NB4 (cell line): Measurements from ENCODE around the gene KLHL9.
A peak's percentile ranks its signal among the peaks of the same experiment; 100 is the strongest.

Experiments
- DNase-seq: peaks from one replicate; pipeline ENCODE4 v3.0.0; 2010; ENCODE audit warnings: low read depth
- H3K4me3 ChIP-seq: one replicate; pipeline ENCODE4 v1.5.1; 2011; ENCODE audit warnings: mild to moderate bottlenecking, low read depth, low read length, moderate library complexity
- MYC ChIP-seq: IDR thresholded peaks from 2 replicates; pipeline ENCODE4 v1.6.1; 2011; ENCODE audit warnings: low read depth, low read length
- POLR2A ChIP-seq: IDR thresholded peaks from 2 replicates; pipeline ENCODE4 v1.6.1; 2011; ENCODE audit warnings: mild to moderate bottlenecking; ENCODE audit not compliant: insufficient read length; ENCODE audit errors: extremely low read depth
- TF ChIP-seq, protein P1 (sequence below): IDR thresholded peaks from one replicate; pipeline ENCODE4 v1.5.1; 2012; ENCODE audit warnings: low read depth, low read length
- TF ChIP-seq, protein P2 (sequence below): IDR thresholded peaks from 2 replicates; pipeline ENCODE4 v1.6.1; 2011; ENCODE audit warnings: low read depth, low read length

Gene KLHL9

DNA sequence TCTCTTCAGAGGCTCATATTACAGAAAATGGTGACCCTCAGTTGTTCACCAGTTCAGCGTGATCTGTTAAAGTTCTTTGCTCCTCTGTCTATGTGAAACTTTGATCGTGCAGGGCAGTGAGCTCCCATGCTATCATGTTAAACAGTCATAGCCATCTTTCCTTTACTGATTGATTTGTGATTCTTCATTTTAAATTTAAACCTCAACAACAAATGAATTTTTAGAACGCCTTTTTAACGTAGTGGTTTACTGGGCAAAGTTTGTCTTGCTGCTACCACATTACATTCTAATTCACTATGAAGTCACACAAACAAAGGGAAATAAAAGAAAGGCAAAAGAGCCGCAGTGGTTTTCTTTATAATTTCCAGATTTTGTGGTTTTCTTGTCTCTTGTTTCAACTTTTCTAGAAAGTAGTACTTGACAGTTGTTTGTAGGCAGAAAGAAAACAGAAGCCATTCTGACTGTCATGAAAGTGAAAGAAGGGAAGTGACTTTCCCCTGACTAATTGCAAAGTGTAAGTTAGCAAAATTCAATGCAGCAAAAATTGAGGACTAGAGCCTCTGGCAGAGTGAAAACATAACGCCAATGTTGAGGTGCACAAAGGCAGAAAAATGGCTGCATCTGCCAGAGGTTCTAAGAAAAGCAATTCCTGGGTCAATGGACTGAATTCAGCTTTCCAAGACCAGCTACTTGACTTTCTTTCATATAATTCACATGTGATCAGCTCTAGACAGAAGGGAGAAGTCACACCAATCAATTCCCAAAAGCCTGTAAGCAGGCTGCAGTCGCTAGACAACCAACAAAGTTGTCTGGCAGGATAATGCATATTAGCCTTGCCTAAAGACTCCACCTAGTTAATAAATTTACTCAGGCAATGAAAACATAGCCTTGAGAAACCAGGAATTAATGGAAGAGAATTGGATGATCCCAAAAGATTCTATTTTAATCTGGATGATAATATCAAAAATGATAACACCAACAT is 22.6 kb upstream of the KLHL9 start:
- TF ChIP-seq, protein P1, sequence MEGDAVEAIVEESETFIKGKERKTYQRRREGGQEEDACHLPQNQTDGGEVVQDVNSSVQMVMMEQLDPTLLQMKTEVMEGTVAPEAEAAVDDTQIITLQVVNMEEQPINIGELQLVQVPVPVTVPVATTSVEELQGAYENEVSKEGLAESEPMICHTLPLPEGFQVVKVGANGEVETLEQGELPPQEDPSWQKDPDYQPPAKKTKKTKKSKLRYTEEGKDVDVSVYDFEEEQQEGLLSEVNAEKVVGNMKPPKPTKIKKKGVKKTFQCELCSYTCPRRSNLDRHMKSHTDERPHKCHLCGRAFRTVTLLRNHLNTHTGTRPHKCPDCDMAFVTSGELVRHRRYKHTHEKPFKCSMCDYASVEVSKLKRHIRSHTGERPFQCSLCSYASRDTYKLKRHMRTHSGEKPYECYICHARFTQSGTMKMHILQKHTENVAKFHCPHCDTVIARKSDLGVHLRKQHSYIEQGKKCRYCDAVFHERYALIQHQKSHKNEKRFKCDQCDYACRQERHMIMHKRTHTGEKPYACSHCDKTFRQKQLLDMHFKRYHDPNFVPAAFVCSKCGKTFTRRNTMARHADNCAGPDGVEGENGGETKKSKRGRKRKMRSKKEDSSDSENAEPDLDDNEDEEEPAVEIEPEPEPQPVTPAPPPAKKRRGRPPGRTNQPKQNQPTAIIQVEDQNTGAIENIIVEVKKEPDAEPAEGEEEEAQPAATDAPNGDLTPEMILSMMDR, result no peak
- no peak for TF ChIP-seq POLR2A
- TF ChIP-seq MYC, result no peak
- TF ChIP-seq, protein P2, sequence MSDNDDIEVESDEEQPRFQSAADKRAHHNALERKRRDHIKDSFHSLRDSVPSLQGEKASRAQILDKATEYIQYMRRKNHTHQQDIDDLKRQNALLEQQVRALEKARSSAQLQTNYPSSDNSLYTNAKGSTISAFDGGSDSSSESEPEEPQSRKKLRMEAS, result no peak
- no peak overlapping the region for H3K4me3 ChIP-seq
- peak; percentile 66 for DNase-seq

DNA sequence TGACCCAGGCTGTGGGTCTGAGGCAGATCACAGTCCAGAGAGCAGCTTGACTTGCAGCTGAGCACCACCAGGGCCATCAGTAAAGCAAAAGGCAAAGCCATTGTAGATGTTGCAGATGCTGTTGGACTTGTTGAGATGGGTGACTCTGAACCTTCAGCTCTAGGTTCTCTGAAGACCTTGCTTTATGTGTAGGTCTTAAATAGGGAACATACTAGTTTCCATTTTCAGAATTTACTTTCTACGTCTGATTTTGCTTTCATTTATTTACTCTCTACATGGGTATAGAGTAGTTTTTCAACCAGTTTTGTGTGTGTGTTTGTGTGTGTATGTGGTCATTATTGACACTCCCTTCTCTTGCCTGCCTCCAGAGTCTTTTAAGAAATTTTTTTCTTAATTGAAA is 15.6 kb upstream of the KLHL9 start, which contains the start of gene IFNA6:
TSS of gene IFNA6 (minus strand) at position 101 of the 400 bp plus-strand sequence. CDS start at position 101, 0 bp downstream.
- H3K4me3 ChIP-seq, result no peak within 1 kb of the TSS
- TF ChIP-seq, protein P1, result no peak
- no peak for TF ChIP-seq MYC
- TF ChIP-seq, protein P2, result no peak
- no peak for TF ChIP-seq POLR2A
- DNase-seq, result no peak

DNA sequence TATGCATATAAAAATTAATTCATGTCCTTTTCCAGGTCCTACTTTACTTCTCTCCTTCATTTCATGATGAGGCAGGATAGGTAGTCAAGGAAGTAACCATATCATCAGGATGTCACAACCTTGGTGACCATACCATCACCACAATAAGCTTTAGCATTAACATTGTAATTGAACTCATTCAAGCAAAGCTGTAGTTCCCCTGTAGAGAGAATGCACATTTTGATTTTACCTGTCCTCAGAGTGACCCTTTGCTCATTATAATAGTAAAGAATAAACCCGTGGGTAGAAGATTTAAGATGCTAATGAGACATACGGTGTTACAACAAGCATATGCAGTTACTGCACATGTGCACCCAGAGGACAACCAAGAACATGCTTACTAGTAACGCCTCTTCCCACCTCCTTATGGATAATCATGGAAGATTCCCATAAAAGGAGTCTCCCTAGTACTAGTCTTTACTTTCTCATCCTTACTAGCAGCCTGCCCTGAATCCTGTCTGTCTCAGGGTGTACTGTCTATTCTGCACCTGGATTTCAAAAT is 13.3 kb upstream of the KLHL9 start:
- no peak for DNase-seq
- TF ChIP-seq, protein P1, result no peak
- TF ChIP-seq MYC, result no peak
- TF ChIP-seq POLR2A, result no peak
- TF ChIP-seq, protein P2, result no peak
- H3K4me3 ChIP-seq, result no peak overlapping the region

DNA sequence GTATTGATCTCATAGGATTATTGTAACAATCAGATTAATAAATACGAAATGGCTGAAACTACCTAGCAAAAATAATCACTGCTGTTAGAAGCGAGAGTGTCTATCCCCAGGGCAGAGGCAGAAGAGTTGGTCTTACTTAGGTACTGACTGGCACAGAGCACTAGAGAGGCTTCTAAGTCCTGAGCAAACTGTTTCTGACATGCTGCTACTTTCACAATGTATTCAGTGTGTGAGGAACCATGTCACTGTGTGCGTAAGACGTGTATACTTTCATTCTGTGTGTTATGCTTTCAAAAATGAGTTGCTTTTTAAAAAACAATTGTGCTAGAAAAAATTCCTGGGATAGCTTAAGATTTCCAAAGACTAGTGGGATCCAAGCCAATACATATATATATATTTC is 5.5 kb upstream of the KLHL9 start:
- DNase-seq, result no peak
- no peak overlapping the region for H3K4me3 ChIP-seq
- TF ChIP-seq MYC, result no peak
- TF ChIP-seq, protein P2, result no peak
- TF ChIP-seq, protein P1, result no peak
- TF ChIP-seq POLR2A, result no peak

DNA sequence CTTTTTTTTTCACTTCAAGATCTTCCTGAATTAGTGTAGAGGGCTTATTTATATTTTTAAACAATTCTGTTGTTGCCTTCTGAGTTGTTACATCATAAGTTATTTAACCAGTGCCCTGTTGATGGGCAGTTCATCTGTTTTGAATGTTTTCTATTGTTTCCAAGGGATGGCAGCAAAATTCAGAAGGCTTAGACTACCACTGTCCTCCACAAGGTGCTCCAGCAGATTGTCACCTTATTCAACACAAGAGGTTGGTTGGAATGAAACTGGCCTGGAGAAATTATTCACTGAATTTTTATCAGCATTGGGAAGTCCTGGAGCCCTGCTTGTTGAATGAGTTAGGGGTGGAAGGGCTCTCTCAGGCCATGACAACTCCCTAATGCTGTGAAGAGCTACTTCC is 1.3 kb upstream of the KLHL9 start:
- DNase-seq, result peak; percentile 64
- no peak overlapping the region for H3K4me3 ChIP-seq
- no peak for TF ChIP-seq MYC
- TF ChIP-seq, protein P2, result no peak
- TF ChIP-seq POLR2A, result no peak
- TF ChIP-seq, protein P1, result no peak
